K562 (cell line): ENCODE measurements around the gene GLUL. TPM values are rescaled to one million over a fixed set of nuclear protein-coding genes. Genes with fewer than 3 reads are reported as not detected.

Source experiments
- BDP1 ChIP-seq: IDR thresholded peaks from 3 replicates; pipeline ENCODE4 v1.6.1; 2011; ENCODE audit not compliant: insufficient read length, insufficient read depth
- CTCF ChIP-seq, 3 experiments: IDR thresholded peaks in 2 of 3; conservative IDR thresholded peaks in 1 of 3; 2 replicates each; pipeline ENCODE4 v1.5.1; 2011 to 2012; ENCODE audit warnings: low read length in 3 of 3, mild to moderate bottlenecking in 3 of 3, control low read depth in 2 of 3, improper control_type of control experiment in 1 of 3, inconsistent platforms in 1 of 3, low read depth in 1 of 3, mixed read lengths in 1 of 3, moderate library complexity in 1 of 3; ENCODE audit not compliant: insufficient read depth in 2 of 3
- ETS1 ChIP-seq: conservative IDR thresholded peaks from 2 replicates; pipeline ENCODE4 v1.6.1; 2011; ENCODE audit warnings: low read depth, mild to moderate bottlenecking, low read length; ENCODE audit not compliant: control insufficient read depth
- HSF4 ChIP-seq: fragments of 250-450 bp; sonication (Bioruptor Pico); IDR thresholded peaks from 2 replicates; pipeline ENCODE4 v2.1.2; 2022; ENCODE audit warnings: mild to moderate bottlenecking, moderate library complexity, borderline replicate concordance
- KLF13 ChIP-seq: fragments of 450-650 bp; IDR thresholded peaks from 2 replicates; pipeline ENCODE4 v1.6.1; 2016; ENCODE audit warnings: missing genetic modification characterization, low read depth, mild to moderate bottlenecking, missing compliant biosample characterization, moderate library complexity, borderline replicate concordance
- MCM7 ChIP-seq, 2 experiments: fragments of 450-650 bp; IDR thresholded peaks; 2 replicates each; pipeline ENCODE4 v1.6.1; 2016 to 2018
- MEIS2 ChIP-seq: fragments of 450-650 bp; IDR thresholded peaks from 2 replicates; pipeline ENCODE4 v1.6.1; 2014; ENCODE audit warnings: mild to moderate bottlenecking; ENCODE audit not compliant: partially characterized antibody
- MLLT1 ChIP-seq, 2 experiments: fragments of 450-650 bp; IDR thresholded peaks; 2 replicates each; pipeline ENCODE4 v1.6.1; 2016
- PHB ChIP-seq: fragments of 250-450 bp; sonication (Bioruptor Pico); IDR thresholded peaks from 2 replicates; pipeline ENCODE4 v1.5.0; 2021
- STAT5A ChIP-seq: IDR thresholded peaks from 2 replicates; pipeline ENCODE4 v1.6.1; 2012; ENCODE audit warnings: low read length, inconsistent platforms, borderline replicate concordance
- ZNF609 ChIP-seq: sonication (generic); formaldehyde crosslinking; IDR thresholded peaks from 2 replicates; pipeline ENCODE4 v1.8.1; 2023; ENCODE audit warnings: missing genetic modification reagents, mild to moderate bottlenecking, borderline replicate concordance
- polyA plus RNA-seq, 8 experiments: library from polyadenylated mRNA; depleted of rRNA in 4 of 8; stranded (reverse) in 5 of 8; unstranded in 3 of 8; fragments of >200 nt; fragmentation: Nextera tagmentation in 2 of 8; fragmentation: Illumina TruSeq in 1 of 8; extraction: Ambion mirVana in 2 of 8; extraction: Trizol in 1 of 8; gene quantifications; 2 replicates each; pipeline versions ENCODE4 v1.2.1 to v1.2.3, GENCODE V29; 2011 to 2014; ENCODE audit warnings: inconsistent platforms in 1 of 8, missing spikeins in 1 of 8
- total RNA-seq, 7 experiments: library from RNA; depleted of rRNA in 6 of 7; stranded (reverse); fragments of >200 nt in 6 of 7; fragmentation: Illumina TruSeq in 2 of 7; extraction: Trizol in 2 of 7; gene quantifications; 2 replicates each; pipeline versions ENCODE4 v1.2.1 to v1.2.3, GENCODE V29; 2011 to 2021; ENCODE audit warnings: low replicate concordance in 1 of 7

GLUL gene
- total and polyA plus RNA-seq, 9 of the 15 experiments (the other 6 are each of a cell fraction or from before 2014, with no cell fraction given), result 1,088 to 4,222 (median 1,338) TPM

- TF ChIP-seq ETS1 (peak; percentile 38; the same call in 1 of the 2 replicates), CTCF (IDR thresholded peaks at IDR 0.05 in 2 of 3, conservative IDR thresholded peaks at IDR 0.05 in 1 of 3; ENCODE audit: insufficient read depth in 2 of 3, low read depth in 1 of 3, low read length in 3 of 3) (no peak), MLLT1 (IDR thresholded peaks at IDR 0.05) (no peak), ZNF609 (CRISPR knock-in tag) (peak; percentile 54; the same call in 1 of the 2 replicates), MEIS2 (peak; percentile 93), PHB (CRISPR knock-in tag) (no peak), STAT5A (peak; percentile 79), BDP1 (no peak), KLF13 (tag) (no peak), MCM7 (IDR thresholded peaks at IDR 0.05) (no peak), HSF4 (no peak)
Measured at GRCh38 chr1:182337736-182338571, 53.6 kb downstream of the GLUL start (continued).
